Lower leg skin (tissue), 3 donors: ENCODE data around the gene KCNK13.

ENCODE experiments used
- POLR2A ChIP-seq, 2 donors: fragments of 450-650 bp; IDR thresholded peaks; one replicate each; pipeline ENCODE4 v1.6.1; 2016 to 2017; ENCODE audit warnings: antibody characterized with exemption in 2 of 2, mild to moderate bottlenecking in 1 of 2, moderate library complexity in 1 of 2
- TF ChIP-seq, protein P1 (sequence below), 3 donors: fragments of 450-650 bp; IDR thresholded peaks; one replicate each; pipeline ENCODE4 v1.5.1; 2016; ENCODE audit warnings: antibody characterized with exemption in 3 of 3, mild to moderate bottlenecking in 3 of 3, moderate library complexity in 2 of 3

DNA sequence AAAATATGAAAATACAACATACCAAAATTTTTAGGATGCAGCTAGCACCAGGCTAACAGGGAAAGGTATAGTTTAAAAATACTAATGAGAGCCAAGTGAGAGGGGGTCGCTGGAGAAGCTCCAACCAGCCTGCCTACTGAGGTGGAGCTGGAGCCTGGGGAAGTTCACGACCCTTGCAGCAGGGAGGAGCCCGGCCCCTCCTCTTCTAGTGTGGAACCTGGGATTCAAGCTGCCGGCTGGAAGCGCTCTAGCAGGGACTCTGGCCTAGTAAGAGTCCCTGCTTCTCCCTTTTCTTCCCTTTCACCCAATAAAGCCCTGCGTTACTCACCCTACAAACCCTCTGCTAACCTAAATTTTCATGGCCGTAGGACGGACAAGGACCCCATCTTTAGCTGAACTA is 5.0 kb upstream of the KCNK13 start:
- TF ChIP-seq, protein P1, sequence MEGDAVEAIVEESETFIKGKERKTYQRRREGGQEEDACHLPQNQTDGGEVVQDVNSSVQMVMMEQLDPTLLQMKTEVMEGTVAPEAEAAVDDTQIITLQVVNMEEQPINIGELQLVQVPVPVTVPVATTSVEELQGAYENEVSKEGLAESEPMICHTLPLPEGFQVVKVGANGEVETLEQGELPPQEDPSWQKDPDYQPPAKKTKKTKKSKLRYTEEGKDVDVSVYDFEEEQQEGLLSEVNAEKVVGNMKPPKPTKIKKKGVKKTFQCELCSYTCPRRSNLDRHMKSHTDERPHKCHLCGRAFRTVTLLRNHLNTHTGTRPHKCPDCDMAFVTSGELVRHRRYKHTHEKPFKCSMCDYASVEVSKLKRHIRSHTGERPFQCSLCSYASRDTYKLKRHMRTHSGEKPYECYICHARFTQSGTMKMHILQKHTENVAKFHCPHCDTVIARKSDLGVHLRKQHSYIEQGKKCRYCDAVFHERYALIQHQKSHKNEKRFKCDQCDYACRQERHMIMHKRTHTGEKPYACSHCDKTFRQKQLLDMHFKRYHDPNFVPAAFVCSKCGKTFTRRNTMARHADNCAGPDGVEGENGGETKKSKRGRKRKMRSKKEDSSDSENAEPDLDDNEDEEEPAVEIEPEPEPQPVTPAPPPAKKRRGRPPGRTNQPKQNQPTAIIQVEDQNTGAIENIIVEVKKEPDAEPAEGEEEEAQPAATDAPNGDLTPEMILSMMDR (IDR thresholded peaks at IDR 0.05) = no peak
- no peak for TF ChIP-seq POLR2A (IDR thresholded peaks at IDR 0.05)
